CD8-positive, alpha-beta memory T cell (primary cell): ENCODE measurements around the gene PRDM16. TPM values are rescaled to one million over a fixed set of nuclear protein-coding genes. Genes with fewer than 3 reads are reported as not detected.

Experiments used
- CTCF ChIA-PET: fragments of 350-600 bp; sonication (Branson Sonifier 250); formaldehyde crosslinking; loops from one replicate; lab custom pipeline; 2021; ENCODE audit warnings: antibody characterized with exemption; lab: Charles Lee
- POLR2A ChIA-PET: fragments of 350-600 bp; sonication (Branson Sonifier 250); formaldehyde crosslinking; loops from one replicate; lab custom pipeline; 2021; ENCODE audit warnings: antibody characterized with exemption; lab: Charles Lee
- DNase-seq, 5 donors: peaks; one replicate each; pipeline versions ENCODE4 v3.0.0 to v3.0.0-alpha.2; 2020 to 2022; ENCODE audit warnings: mixed read lengths in 1 of 5
- H3K27ac ChIP-seq: one replicate; pipeline ENCODE4 v1.7.0; 2013; ENCODE audit warnings: low read depth, mild to moderate bottlenecking, low read length, moderate library complexity
- H3K27me3 ChIP-seq: 2 replicates; pipeline ENCODE4 v1.7.0; 2013; ENCODE audit warnings: low read length, mild to moderate bottlenecking; ENCODE audit not compliant: insufficient read depth, poor library complexity, severe bottlenecking
- H3K36me3 ChIP-seq: 2 replicates; pipeline ENCODE4 v1.7.0; 2013; ENCODE audit warnings: mild to moderate bottlenecking, low read length, moderate library complexity; ENCODE audit not compliant: insufficient read depth
- H3K4me1 ChIP-seq: 2 replicates; pipeline ENCODE4 v1.7.0; 2013; ENCODE audit warnings: mild to moderate bottlenecking, low read length, moderate library complexity; ENCODE audit not compliant: insufficient read depth
- H3K4me3 ChIP-seq: 2 replicates; pipeline ENCODE4 v1.7.0; 2013; ENCODE audit warnings: mild to moderate bottlenecking, low read length
- H3K9me3 ChIP-seq: 2 replicates; pipeline ENCODE4 v1.7.0; 2013; ENCODE audit warnings: mild to moderate bottlenecking, low read length
- H3K27ac Mint-ChIP-seq, 8 donors: one replicate each; pipeline ENCODE4 v1.8.0; 2020 to 2021; ENCODE audit warnings: mixed read lengths in 8 of 8, mild to moderate bottlenecking in 6 of 8, inconsistent platforms in 3 of 8, moderate library complexity in 3 of 8
- H3K27me3 Mint-ChIP-seq, 2 donors: one replicate each; pipeline ENCODE4 v1.8.0; 2020 to 2021; ENCODE audit warnings: mixed read lengths in 2 of 2, mild to moderate bottlenecking in 1 of 2, moderate library complexity in 1 of 2
- H3K36me3 Mint-ChIP-seq, 3 donors: one replicate each; pipeline ENCODE4 v1.8.0; 2020 to 2021; ENCODE audit warnings: mixed read lengths in 3 of 3, inconsistent platforms in 1 of 3, mild to moderate bottlenecking in 1 of 3
- H3K4me1 Mint-ChIP-seq, 3 donors: one replicate each; pipeline ENCODE4 v1.8.0; 2020 to 2021; ENCODE audit warnings: mixed read lengths in 3 of 3, inconsistent platforms in 1 of 3, mild to moderate bottlenecking in 1 of 3
- H3K4me3 Mint-ChIP-seq, 7 donors: one replicate each; pipeline ENCODE4 v1.8.0; 2020 to 2021; ENCODE audit warnings: mixed read lengths in 7 of 7, mild to moderate bottlenecking in 6 of 7, moderate library complexity in 4 of 7, inconsistent platforms in 2 of 7
- H3K9me3 Mint-ChIP-seq, 5 donors: one replicate each; pipeline ENCODE4 v1.8.0; 2020 to 2022; ENCODE audit warnings: mixed read lengths in 5 of 5, mild to moderate bottlenecking in 3 of 5, moderate library complexity in 2 of 5, inconsistent platforms in 1 of 5
- polyA plus RNA-seq: library from polyadenylated mRNA; unstranded; fragments of 300-500 nt; fragmentation: Illumina TruSeq; gene quantifications from one replicate; pipeline ENCODE4 v1.2.3, GENCODE V29; 2021
- total RNA-seq, 2 experiments: library from RNA; stranded (reverse); gene quantifications; one replicate each; pipeline ENCODE4 v1.2.3, GENCODE V29; 2021

PRDM16 gene
- total and polyA plus RNA-seq, 3 experiments from 2014 or later = not detected

DNA sequence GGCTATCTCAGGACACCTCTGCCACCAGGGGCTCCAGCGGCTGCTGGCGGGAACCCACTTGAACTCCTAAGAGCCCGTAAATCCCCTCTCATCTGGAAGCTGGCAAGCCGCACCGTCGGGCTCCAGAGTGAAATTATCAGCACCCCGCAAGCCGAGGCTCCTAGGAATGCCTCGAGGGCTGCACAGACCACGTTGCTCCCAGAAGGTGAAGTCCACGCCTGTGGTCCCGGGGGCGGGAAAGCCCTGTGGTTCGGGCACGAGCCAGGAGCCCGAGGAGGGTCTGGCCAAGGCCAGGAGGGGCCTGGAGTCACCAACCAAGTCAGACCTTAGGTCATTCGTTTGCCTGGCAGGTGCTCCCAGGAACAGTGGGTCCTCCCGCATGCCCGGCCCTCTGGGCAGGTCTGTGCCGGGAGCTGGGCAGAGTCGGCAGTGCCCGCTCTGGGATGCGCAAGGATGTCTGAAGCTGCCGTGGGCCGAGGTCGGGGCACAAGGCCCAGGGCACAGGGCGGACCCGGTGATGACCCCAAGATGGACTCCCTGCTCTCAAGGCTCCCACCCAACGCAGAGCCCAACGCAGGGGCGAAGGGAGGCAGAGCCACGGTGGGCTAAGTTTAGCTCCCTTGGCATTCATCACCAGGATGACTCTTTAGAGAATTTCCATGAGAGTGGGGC is 38.9 kb upstream of the PRDM16 start:
- no peaks in the 10 kb centered on the region for H3K27me3 ChIP-seq
- H3K4me1 ChIP-seq = peaks cover 18% of the 10 kb centered on the region
- Mint-ChIP-seq H3K27ac (no peak overlapping the region), H3K27me3 (peaks cover 0 to 2% of the 10 kb centered on the region in 2 donors), H3K4me1 (peaks cover 5 to 21% (median 12%) of the 10 kb centered on the region in 3 donors), H3K36me3 (no peaks in the 10 kb centered on the region), H3K9me3 (no peaks in the 10 kb centered on the region), H3K4me3 (no peak overlapping the region)
- CTCF ChIA-PET = no interaction called here
- no peaks in the 10 kb centered on the region for H3K9me3 ChIP-seq
- H3K36me3 ChIP-seq = no peaks in the 10 kb centered on the region
- DNase-seq = peak in 1 of 5 donors; percentile 42
- POLR2A ChIA-PET = no interaction called here
- H3K4me3 ChIP-seq = no peak overlapping the region
- H3K27ac ChIP-seq = no peak overlapping the region

GRCh38 chr1:3030663-3031381 is 38.2 kb upstream of the PRDM16 start:
- no peak overlapping the region for H3K4me3 Mint-ChIP-seq
- ChIA-PET CTCF (no interaction called here), POLR2A (no interaction called here)
- Histone ChIP-seq H3K36me3 (no peaks in the 10 kb centered on the region), H3K9me3 (no peaks in the 10 kb centered on the region), H3K27me3 (no peaks in the 10 kb centered on the region), H3K4me3 (no peak overlapping the region), H3K4me1 (peaks cover 18% of the 10 kb centered on the region), H3K27ac (no peak overlapping the region)
- DNase-seq = peak in 1 of 5 donors; percentile 40
- peaks cover 5 to 21% (median 12%) of the 10 kb centered on the region in 3 donors for H3K4me1 Mint-ChIP-seq
- no peak overlapping the region for H3K27ac Mint-ChIP-seq
- H3K36me3 Mint-ChIP-seq = no peaks in the 10 kb centered on the region
- peaks cover 0 to 2% of the 10 kb centered on the region in 2 donors for H3K27me3 Mint-ChIP-seq
- no peaks in the 10 kb centered on the region for H3K9me3 Mint-ChIP-seq

GRCh38 chr1:3031401-3032221 is 37.4 kb upstream of the PRDM16 start:
- H3K9me3 Mint-ChIP-seq = no peaks in the 10 kb centered on the region
- no peaks in the 10 kb centered on the region for H3K9me3 ChIP-seq
- no peaks in the 10 kb centered on the region for H3K27me3 ChIP-seq
- no peaks in the 10 kb centered on the region for H3K36me3 ChIP-seq
- H3K27ac ChIP-seq = no peak overlapping the region
- no peak overlapping the region for H3K4me3 Mint-ChIP-seq
- ChIA-PET CTCF (no interaction called here), POLR2A (no interaction called here)
- peaks cover 18% of the 10 kb centered on the region for H3K4me1 ChIP-seq
- no peak overlapping the region for H3K27ac Mint-ChIP-seq
- H3K36me3 Mint-ChIP-seq = no peaks in the 10 kb centered on the region
- H3K4me1 Mint-ChIP-seq = peaks cover 5 to 21% (median 12%) of the 10 kb centered on the region in 3 donors
- DNase-seq = peak in 1 of 5 donors; percentile 39
- H3K27me3 Mint-ChIP-seq = peaks cover 0 to 2% of the 10 kb centered on the region in 2 donors
- H3K4me3 ChIP-seq = no peak overlapping the region

DNA sequence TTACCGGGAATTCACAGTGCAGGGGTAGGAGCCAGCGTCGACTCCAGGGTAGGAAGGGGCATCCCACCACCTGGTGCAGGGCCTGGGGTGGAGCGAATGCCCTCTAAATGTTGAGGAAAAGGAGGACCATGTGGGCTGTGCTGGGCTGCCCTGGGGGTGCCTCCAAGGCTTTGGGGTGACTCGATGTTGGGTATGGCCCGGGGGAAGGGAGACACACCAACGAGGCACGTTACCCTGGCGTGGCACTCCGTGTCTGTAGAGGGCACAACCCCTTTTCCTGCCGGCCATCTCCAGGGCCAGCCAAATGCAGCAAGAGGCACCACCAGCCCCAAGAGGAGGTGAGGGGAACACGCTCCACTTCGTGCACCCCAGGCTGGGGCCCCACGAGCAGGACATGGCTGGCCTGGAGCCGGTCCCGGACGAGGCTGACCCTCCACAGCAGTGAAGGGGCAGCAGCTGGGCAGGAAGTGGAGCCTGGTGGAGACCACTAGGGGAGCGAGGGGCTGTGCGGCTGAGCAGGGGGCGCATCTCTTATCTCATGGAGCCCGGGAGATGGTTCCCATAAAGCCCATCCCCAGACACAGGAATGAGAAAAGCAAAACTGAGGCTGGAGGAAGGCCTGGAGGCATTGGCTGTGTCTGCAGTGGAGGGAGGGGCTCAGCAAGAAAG is 36.5 kb upstream of the PRDM16 start:
- H3K9me3 ChIP-seq = no peaks in the 10 kb centered on the region
- peak in 1 of 5 donors; percentile 40 for DNase-seq
- CTCF ChIA-PET = no interaction called here
- POLR2A ChIA-PET = no interaction called here
- no peaks in the 10 kb centered on the region for H3K36me3 Mint-ChIP-seq
- no peaks in the 10 kb centered on the region for H3K27me3 ChIP-seq
- peak overlapping the region in 2 of 7 donors; percentile 19 to 41 for H3K4me3 Mint-ChIP-seq
- no peaks in the 10 kb centered on the region for H3K9me3 Mint-ChIP-seq
- peaks cover 0 to 2% of the 10 kb centered on the region in 2 donors for H3K27me3 Mint-ChIP-seq
- H3K36me3 ChIP-seq = no peaks in the 10 kb centered on the region
- peaks cover 5 to 21% (median 12%) of the 10 kb centered on the region in 3 donors for H3K4me1 Mint-ChIP-seq
- H3K4me1 ChIP-seq = peaks cover 18% of the 10 kb centered on the region
- no peak overlapping the region for H3K27ac ChIP-seq
- no peak overlapping the region for H3K4me3 ChIP-seq
- peak overlapping the region in 2 of 8 donors; percentile 24 to 75 for H3K27ac Mint-ChIP-seq

GRCh38 chr1:3033040-3033789 is 35.8 kb upstream of the PRDM16 start:
- ChIA-PET POLR2A (no interaction called here), CTCF (no interaction called here)
- Mint-ChIP-seq H3K4me1 (peaks cover 5 to 21% (median 12%) of the 10 kb centered on the region in 3 donors), H3K27ac (peak overlapping the region in 4 of 8 donors; percentile 24 to 83 (median 75)), H3K9me3 (no peaks in the 10 kb centered on the region), H3K36me3 (no peaks in the 10 kb centered on the region), H3K27me3 (peaks cover 2 to 3% of the 10 kb centered on the region in 2 donors), H3K4me3 (peak overlapping the region in 4 of 7 donors; percentile 19 to 41 (median 31))
- Histone ChIP-seq H3K27me3 (no peaks in the 10 kb centered on the region), H3K36me3 (no peaks in the 10 kb centered on the region), H3K4me1 (peaks cover 18% of the 10 kb centered on the region), H3K27ac (no peak overlapping the region), H3K9me3 (no peaks in the 10 kb centered on the region), H3K4me3 (no peak overlapping the region)
- peak in 3 of 5 donors; percentile 40 to 74 (median 60) for DNase-seq

GRCh38 chr1:3033790-3034090 is 35.3 kb upstream of the PRDM16 start:
- Histone ChIP-seq H3K4me3 (no peak overlapping the region), H3K4me1 (peaks cover 18% of the 10 kb centered on the region), H3K9me3 (no peaks in the 10 kb centered on the region), H3K36me3 (no peaks in the 10 kb centered on the region), H3K27me3 (no peaks in the 10 kb centered on the region), H3K27ac (no peak overlapping the region)
- CTCF ChIA-PET = no interaction called here
- Mint-ChIP-seq H3K36me3 (no peaks in the 10 kb centered on the region), H3K4me1 (peaks cover 5 to 21% (median 12%) of the 10 kb centered on the region in 3 donors), H3K27me3 (peaks cover 2 to 3% of the 10 kb centered on the region in 2 donors), H3K9me3 (no peaks in the 10 kb centered on the region), H3K4me3 (no peak overlapping the region), H3K27ac (no peak overlapping the region)
- POLR2A ChIA-PET = no interaction called here
- DNase-seq = peak in 1 of 5 donors; percentile 3

DNA sequence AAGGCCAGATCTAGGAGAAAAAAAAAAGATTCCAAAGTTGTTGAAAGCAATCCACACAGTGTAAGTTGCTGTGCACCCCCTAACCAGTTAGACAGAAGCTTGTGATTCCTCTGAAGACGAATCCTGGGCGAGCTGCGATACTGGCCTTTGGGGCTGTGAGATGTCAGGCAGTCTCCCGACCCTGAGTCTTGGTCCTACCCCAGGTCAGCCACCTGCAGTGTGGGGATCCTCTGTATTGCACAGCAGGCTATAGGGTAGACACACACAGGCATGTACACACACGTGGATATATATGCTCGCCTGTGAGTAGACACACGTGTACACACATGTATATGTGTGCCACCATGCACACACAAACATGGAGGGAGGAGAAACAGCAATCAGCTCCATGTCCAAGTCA is 34.8 kb upstream of the PRDM16 start:
- Mint-ChIP-seq H3K27me3 (peaks cover 2 to 3% of the 10 kb centered on the region in 2 donors), H3K27ac (no peak overlapping the region), H3K4me3 (no peak overlapping the region), H3K4me1 (peaks cover 5 to 21% (median 12%) of the 10 kb centered on the region in 3 donors), H3K9me3 (no peaks in the 10 kb centered on the region), H3K36me3 (no peaks in the 10 kb centered on the region)
- Histone ChIP-seq H3K9me3 (no peaks in the 10 kb centered on the region), H3K4me1 (peaks cover 18% of the 10 kb centered on the region), H3K27ac (no peak overlapping the region), H3K4me3 (no peak overlapping the region), H3K27me3 (no peaks in the 10 kb centered on the region), H3K36me3 (no peaks in the 10 kb centered on the region)
- POLR2A ChIA-PET = no interaction called here
- CTCF ChIA-PET = no interaction called here
- peak in 1 of 5 donors; percentile 23 for DNase-seq
